Measurements from ENCODE around the gene OR51G1.

OR51G1 gene

DNA sequence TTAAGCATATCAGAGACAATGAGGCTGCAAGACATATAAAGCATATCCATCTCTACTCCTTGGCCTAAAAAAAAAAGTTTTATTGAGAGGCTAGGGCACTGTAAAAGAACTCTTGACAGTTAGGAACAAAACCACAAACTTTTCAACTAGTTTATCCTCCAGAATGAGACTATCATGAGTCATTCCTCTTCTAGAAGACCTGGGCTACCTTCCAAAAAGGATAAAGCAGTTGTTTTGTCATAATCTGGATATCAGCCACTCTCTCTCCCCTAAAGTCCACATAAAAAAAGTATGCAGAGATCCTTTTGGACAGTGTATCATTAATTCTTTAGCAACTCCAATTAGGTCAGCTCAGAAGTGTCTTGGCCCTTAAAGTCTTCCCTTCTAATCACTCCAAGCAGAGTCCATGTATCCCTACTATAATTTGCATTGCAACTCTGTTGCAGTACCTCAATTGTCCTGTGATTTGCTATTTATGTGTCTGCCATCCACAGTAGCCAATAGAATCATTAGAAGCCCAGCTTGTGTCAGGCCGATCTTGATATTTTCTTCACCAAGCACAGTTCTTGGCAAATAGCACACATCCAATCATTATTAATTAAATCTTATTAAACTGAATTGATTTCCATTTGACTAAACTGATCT is 32.0 kb downstream of the OR51G1 start:
- no peaks in the 10 kb centered on the region for H3K4me1 ChIP-seq
- no peak for DNase-seq (ENCODE audit: low spot score in 2 of 2)
- H3K4me3 ChIP-seq, result no peak overlapping the region
- in situ Hi-C loops (cut with MboI; ENCODE audit: low sequenced_read_pairs), result no loop called here
- H3K9me3 ChIP-seq, result no peaks in the 10 kb centered on the region
- H3K36me3 ChIP-seq (replicated peaks), result no peaks in the 10 kb centered on the region
- no peaks in the 10 kb centered on the region for H3K27me3 ChIP-seq (ENCODE audit: low read depth)

DNA sequence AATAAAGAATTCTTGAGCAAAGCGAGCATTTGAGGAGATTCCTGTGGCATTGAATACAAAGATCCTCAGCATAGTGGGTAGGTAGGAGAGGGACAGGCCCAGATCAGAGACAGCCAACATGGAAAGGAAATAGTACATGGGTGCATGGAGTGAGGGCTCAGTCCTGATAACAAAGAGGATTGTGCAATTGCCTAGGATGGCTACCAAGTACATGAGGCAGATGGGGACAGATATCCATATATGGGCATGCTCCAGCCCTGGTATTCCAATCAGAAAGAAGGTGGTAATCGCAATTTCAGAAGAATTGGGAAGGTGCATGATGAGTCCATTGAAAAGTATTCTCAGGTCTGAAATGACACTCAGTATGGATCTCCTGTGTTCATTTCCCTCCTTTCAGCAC is 33.9 kb downstream of the OR51G1 start:
- DNase-seq (ENCODE audit: low spot score in 2 of 2), result no peak
- Histone ChIP-seq H3K36me3 (replicated peaks) (no peaks in the 10 kb centered on the region), H3K9me3 (no peaks in the 10 kb centered on the region), H3K4me1 (no peaks in the 10 kb centered on the region), H3K27me3 (ENCODE audit: low read depth) (no peaks in the 10 kb centered on the region), H3K4me3 (no peak overlapping the region)
- in situ Hi-C loops (cut with MboI; ENCODE audit: low sequenced_read_pairs), result no loop called here

DNA sequence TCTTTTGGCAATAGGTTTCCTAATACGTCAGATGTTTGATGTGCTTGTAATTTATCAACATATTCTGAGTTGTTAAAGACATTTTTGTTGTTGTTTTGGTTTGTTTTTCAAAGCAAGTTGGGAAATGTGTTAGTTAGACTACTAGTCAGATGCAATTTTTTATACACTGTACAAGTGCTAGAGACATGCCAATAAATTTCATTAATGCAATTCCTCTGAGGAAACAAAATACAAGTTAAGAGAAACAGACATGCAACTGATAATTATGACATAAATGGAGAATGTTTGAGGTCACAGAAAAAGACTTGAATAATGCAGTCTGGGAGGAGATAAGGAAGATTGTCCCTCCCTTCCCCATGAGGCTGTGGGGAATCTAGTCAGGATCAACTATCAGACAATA is 36.5 kb downstream of the OR51G1 start:
- H3K36me3 ChIP-seq (replicated peaks), result no peaks in the 10 kb centered on the region
- no peaks in the 10 kb centered on the region for H3K4me1 ChIP-seq
- H3K9me3 ChIP-seq, result no peaks in the 10 kb centered on the region
- in situ Hi-C loops (cut with MboI; ENCODE audit: low sequenced_read_pairs), result no loop called here
- H3K4me3 ChIP-seq, result no peak overlapping the region
- H3K27me3 ChIP-seq (ENCODE audit: low read depth), result no peaks in the 10 kb centered on the region
- DNase-seq (ENCODE audit: low spot score in 2 of 2), result no peak

DNA sequence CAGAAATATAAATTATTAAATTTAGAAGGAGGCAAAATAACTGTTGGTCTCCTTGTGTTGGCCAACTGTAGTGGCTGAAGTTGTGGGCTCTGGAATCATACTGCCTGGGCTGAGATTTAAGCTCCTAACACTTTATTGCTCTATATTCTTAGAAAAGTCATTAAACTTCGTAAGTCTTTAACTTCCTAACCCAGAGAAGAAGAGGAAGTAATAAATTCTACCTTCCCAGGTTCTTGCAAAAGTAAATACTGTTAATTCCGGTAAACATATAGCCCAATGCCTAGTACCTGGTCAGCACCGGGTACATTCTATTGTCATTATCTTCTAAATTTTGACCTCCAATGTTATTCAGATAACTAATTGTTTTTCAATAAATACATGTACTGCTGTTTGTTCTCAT is 38.0 kb downstream of the OR51G1 start:
- H3K27me3 ChIP-seq (ENCODE audit: low read depth), result no peaks in the 10 kb centered on the region
- no peaks in the 10 kb centered on the region for H3K36me3 ChIP-seq (replicated peaks)
- DNase-seq (ENCODE audit: low spot score in 2 of 2), result no peak
- H3K9me3 ChIP-seq, result no peaks in the 10 kb centered on the region
- in situ Hi-C loops (cut with MboI; ENCODE audit: low sequenced_read_pairs), result no loop called here
- H3K4me3 ChIP-seq, result no peak overlapping the region
- H3K4me1 ChIP-seq, result no peaks in the 10 kb centered on the region

DNA sequence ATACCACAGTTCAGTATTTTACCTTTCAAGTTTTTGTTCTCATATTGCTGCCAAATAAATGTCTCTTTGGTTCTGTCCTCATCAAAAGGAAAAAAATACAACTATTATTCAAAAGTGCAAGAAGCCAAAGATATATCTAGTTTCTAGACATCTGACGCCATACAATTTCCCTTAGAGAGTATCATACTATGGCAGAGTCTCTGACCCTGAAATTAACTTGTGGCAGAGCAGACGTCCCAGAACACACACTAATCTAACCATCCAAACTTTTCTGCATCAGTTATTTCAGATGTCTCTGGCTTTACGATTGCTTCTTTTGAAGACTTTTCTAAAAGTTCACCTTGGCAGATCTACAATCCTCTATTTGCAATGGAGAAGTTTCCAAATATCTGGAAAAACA is 39.8 kb downstream of the OR51G1 start:
- no peaks in the 10 kb centered on the region for H3K27me3 ChIP-seq (ENCODE audit: low read depth)
- in situ Hi-C loops (cut with MboI; ENCODE audit: low sequenced_read_pairs), result no loop called here
- DNase-seq (ENCODE audit: low spot score in 2 of 2), result no peak
- H3K4me3 ChIP-seq, result no peak overlapping the region
- H3K36me3 ChIP-seq (replicated peaks), result no peaks in the 10 kb centered on the region
- no peaks in the 10 kb centered on the region for H3K4me1 ChIP-seq
- H3K9me3 ChIP-seq, result no peaks in the 10 kb centered on the region

DNA sequence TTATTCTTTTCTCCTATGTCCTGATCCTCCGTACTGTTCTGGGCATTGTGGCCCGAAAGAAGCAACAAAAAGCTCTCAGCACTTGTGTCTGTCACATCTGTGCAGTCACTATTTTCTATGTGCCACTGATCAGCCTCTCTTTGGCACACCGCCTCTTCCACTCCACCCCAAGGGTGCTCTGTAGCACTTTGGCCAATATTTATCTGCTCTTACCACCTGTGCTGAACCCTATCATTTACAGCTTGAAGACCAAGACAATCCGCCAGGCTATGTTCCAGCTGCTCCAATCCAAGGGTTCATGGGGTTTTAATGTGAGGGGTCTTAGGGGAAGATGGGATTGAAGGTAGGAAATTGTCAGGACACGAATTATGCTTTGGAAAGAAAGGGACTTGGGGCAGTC is 41.6 kb downstream of the OR51G1 start:
- in situ Hi-C loops (cut with MboI; ENCODE audit: low sequenced_read_pairs), result no loop called here
- Histone ChIP-seq H3K27me3 (ENCODE audit: low read depth) (no peaks in the 10 kb centered on the region), H3K9me3 (no peaks in the 10 kb centered on the region), H3K4me1 (no peaks in the 10 kb centered on the region), H3K4me3 (no peak overlapping the region), H3K36me3 (replicated peaks) (no peaks in the 10 kb centered on the region)
- no peak for DNase-seq (ENCODE audit: low spot score in 2 of 2)

DNA sequence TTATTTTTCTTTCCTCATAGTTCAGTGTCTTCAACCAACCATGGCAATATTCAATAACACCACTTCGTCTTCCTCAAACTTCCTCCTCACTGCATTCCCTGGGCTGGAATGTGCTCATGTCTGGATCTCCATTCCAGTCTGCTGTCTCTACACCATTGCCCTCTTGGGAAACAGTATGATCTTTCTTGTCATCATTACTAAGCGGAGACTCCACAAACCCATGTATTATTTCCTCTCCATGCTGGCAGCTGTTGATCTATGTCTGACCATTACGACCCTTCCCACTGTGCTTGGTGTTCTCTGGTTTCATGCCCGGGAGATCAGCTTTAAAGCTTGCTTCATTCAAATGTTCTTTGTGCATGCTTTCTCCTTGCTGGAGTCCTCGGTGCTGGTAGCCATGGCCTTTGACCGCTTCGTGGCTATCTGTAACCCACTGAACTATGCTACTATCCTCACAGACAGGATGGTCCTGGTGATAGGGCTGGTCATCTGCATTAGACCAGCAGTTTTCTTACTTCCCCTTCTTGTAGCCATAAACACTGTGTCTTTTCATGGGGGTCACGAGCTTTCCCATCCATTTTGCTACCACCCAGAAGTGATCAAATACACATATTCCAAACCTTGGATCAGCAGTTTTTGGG is 42.2 kb downstream of the OR51G1 start, which contains the start of gene OR51T1:
Gene OR51T1, plus strand, starts transcription at position 41 of the 641 bp plus-strand sequence. Its CDS starts 0 bp downstream, at position 41.
- Histone ChIP-seq H3K36me3 (replicated peaks) (no peaks in the 10 kb centered on the region), H3K4me3 (no peak within 1 kb of the TSS), H3K9me3 (no peaks in the 10 kb centered on the region), H3K4me1 (no peaks in the 10 kb centered on the region), H3K27me3 (ENCODE audit: low read depth) (no peaks in the 10 kb centered on the region)
- no peak for DNase-seq (ENCODE audit: low spot score in 2 of 2)
- in situ Hi-C loops (cut with MboI; ENCODE audit: low sequenced_read_pairs), result no loop called here

DNA sequence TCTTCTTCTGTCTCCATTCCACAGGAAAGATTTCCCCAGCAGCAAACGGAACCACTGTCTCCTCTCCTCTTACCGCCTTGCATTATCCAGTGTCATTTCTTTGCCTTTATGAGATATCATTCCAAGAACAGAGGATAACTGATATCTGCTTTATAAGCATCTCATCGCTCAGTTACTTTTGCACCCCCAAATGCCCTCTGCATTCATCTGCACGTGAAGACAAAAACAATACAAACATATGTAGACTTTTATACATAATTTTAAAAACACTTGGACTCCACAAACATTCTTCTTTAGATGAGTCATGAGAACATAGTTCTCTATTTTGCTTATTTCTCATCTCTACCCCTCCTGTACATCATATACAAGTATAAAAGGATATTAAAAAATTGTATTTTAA is 43.0 kb downstream of the OR51G1 start:
- no peaks in the 10 kb centered on the region for H3K9me3 ChIP-seq
- in situ Hi-C loops (cut with MboI; ENCODE audit: low sequenced_read_pairs), result no loop called here
- H3K27me3 ChIP-seq (ENCODE audit: low read depth), result no peaks in the 10 kb centered on the region
- no peak for DNase-seq (ENCODE audit: low spot score in 2 of 2)
- H3K4me3 ChIP-seq, result no peak overlapping the region
- H3K4me1 ChIP-seq, result no peaks in the 10 kb centered on the region
- no peaks in the 10 kb centered on the region for H3K36me3 ChIP-seq (replicated peaks)
